A549 (cell line): Measurements from ENCODE around the gene WDR5B. TPM values are rescaled to one million over a fixed set of nuclear protein-coding genes. Genes with fewer than 3 reads are reported as not detected.

Experiments
- ATAC-seq, 2 experiments: fragments of 200-7000 bp in 1 of 2; fragments of >200 bp in 1 of 2; cut with Nextera tagmentation in 1 of 2; cut with Tn5 transposase in 1 of 2; 3 replicates each; pipeline versions ENCODE4 v1.8.0 to v1.9.1; 2018 to 2020; ENCODE audit warnings: mild to moderate bottlenecking in 1 of 2, moderate library complexity in 1 of 2
- CTCF ChIA-PET: fragments of 300-600 bp; sonication (Branson Sonifier 250); formaldehyde crosslinking; extraction: SDS; loops from one replicate; lab custom pipeline; 2021; ENCODE audit warnings: antibody characterized with exemption, inconsistent platforms; lab: Yijun Ruan, JAX
- POLR2A ChIA-PET: fragments of 350-600 bp; formaldehyde crosslinking; extraction: SDS; loops from one replicate; lab custom pipeline; 2021; ENCODE audit warnings: antibody characterized with exemption, inconsistent platforms; lab: Yijun Ruan, JAX
- DNase-seq, 2 experiments: peaks; one replicate each; pipeline versions ENCODE4 v3.0.0 to v3.0.0-alpha.2; 2011 to 2016; ENCODE audit warnings: low read depth in 1 of 2, low spot score in 1 of 2
- FAIRE-seq: peaks from 2 replicates; lab custom pipeline; 2011; peaks lifted over from hg19 to GRCh38; lab: Jason Lieb, UNC
- H3K27ac ChIP-seq, 2 experiments: fragments of >200 bp; sonication (Bioruptor Twin); formaldehyde crosslinking; 3 replicates each; pipeline ENCODE4 v1.5.1; 2016 to 2017
- H3K4me1 ChIP-seq: fragments of >200 bp; sonication (Bioruptor Twin); formaldehyde crosslinking; 3 replicates; pipeline ENCODE4 v1.6.1; 2016
- H3K4me2 ChIP-seq: fragments of >200 bp; sonication (Bioruptor Twin); formaldehyde crosslinking; 3 replicates; pipeline ENCODE4 v1.6.1; 2016
- H3K4me3 ChIP-seq: fragments of >200 bp; sonication (Bioruptor Twin); formaldehyde crosslinking; 3 replicates; pipeline ENCODE4 v1.5.1; 2016
- H3K9me3 ChIP-seq: fragments of >200 bp; sonication (Bioruptor Twin); formaldehyde crosslinking; 3 replicates; pipeline ENCODE4 v1.6.1; 2016
- BCL3 ChIP-seq: fragments of >200 bp; sonication (Bioruptor Twin); formaldehyde crosslinking; IDR thresholded peaks from 3 replicates; pipeline ENCODE4 v1.6.1; 2016
- BHLHE40 ChIP-seq: IDR thresholded peaks from 2 replicates; pipeline ENCODE4 v1.6.1; 2012; ENCODE audit warnings: low read depth, low read length, inconsistent platforms
- CEBPB ChIP-seq, 2 experiments: fragments of >200 bp in 1 of 2; sonication (Bioruptor Twin) in 1 of 2; formaldehyde crosslinking in 1 of 2; IDR thresholded peaks; 2 replicates each; pipeline ENCODE4 v1.6.1; 2012 to 2016
- CHD4 ChIP-seq: fragments of 200-600 bp; sonication (generic); IDR thresholded peaks from 2 replicates; pipeline ENCODE4 v1.6.1; 2016; ENCODE audit warnings: antibody characterized with exemption, mild to moderate bottlenecking, borderline replicate concordance
- HDAC2 ChIP-seq: fragments of 200-600 bp; sonication (generic); IDR thresholded peaks from 2 replicates; pipeline ENCODE4 v1.6.1; 2016
- HMGXB4 ChIP-seq: fragments of 250-450 bp; sonication (Bioruptor Pico); IDR thresholded peaks from 2 replicates; pipeline ENCODE4 v1.5.0; 2021; ENCODE audit warnings: mild to moderate bottlenecking, moderate library complexity, borderline replicate concordance
- HOXB13 ChIP-seq: fragments of 250-450 bp; sonication (Bioruptor Pico); IDR thresholded peaks from 2 replicates; pipeline ENCODE4 v1.5.0; 2020; ENCODE audit warnings: low read depth, mild to moderate bottlenecking, moderate library complexity
- MAFK ChIP-seq: fragments of 450-650 bp; IDR thresholded peaks from 2 replicates; pipeline ENCODE4 v1.6.1; 2014; ENCODE audit not compliant: partially characterized antibody
- MAZ ChIP-seq: fragments of 150-350 bp; IDR thresholded peaks from 2 replicates; pipeline ENCODE4 v1.6.1; 2014; ENCODE audit warnings: antibody characterized with exemption, low read depth, low read length, borderline replicate concordance
- PBX3 ChIP-seq: IDR thresholded peaks from 2 replicates; pipeline ENCODE4 v1.6.1; 2012
- POLR2AphosphoS2 ChIP-seq: conservative IDR thresholded peaks from 2 replicates; pipeline ENCODE4 v1.6.1; 2012; ENCODE audit warnings: low read length, improper control_type of control experiment, inconsistent platforms
- SMC3 ChIP-seq: fragments of >200 bp; sonication (Bioruptor Twin); formaldehyde crosslinking; IDR thresholded peaks from 3 replicates; pipeline ENCODE4 v1.6.1; 2018; ENCODE audit warnings: inconsistent platforms
- ZFP36 ChIP-seq: fragments of 450-650 bp; IDR thresholded peaks from 2 replicates; pipeline ENCODE4 v1.6.1; 2014; ENCODE audit warnings: borderline replicate concordance; ENCODE audit not compliant: partially characterized antibody
- ZSCAN20 ChIP-seq: fragments of 250-450 bp; sonication (Bioruptor Pico); IDR thresholded peaks from 2 replicates; pipeline ENCODE4 v1.8.0; 2022; ENCODE audit warnings: mild to moderate bottlenecking, moderate library complexity
- WGBS: methylation state at CpG from one replicate; pipeline ENCODE4 v1.1.6; 2017; ENCODE audit errors: missing lambda C conversion rate; 5-methylcytosine and 5-hydroxymethylcytosine counted together
- polyA plus RNA-seq, 4 experiments: library from polyadenylated mRNA; depleted of rRNA in 3 of 4; stranded (reverse); fragments of >200 nt; fragmentation: RNase III in 1 of 4; extraction: RNeasy Plus Mini Kit Qiagen cat#74134 plus additional on column Dnase treatment in 1 of 4; gene quantifications; 2 replicates in 3 of 4; 3 replicates in 1 of 4; pipeline ENCODE4 v1.2.3, GENCODE V29; 2011 to 2017
- TF ChIP-seq, protein P1 (sequence below): fragments of 200-600 bp; sonication (generic); IDR thresholded peaks from 2 replicates; pipeline ENCODE4 v1.6.1; 2016; ENCODE audit warnings: antibody characterized with exemption, mild to moderate bottlenecking, moderate library complexity
- TF ChIP-seq, protein P2 (sequence below): IDR thresholded peaks from 2 replicates; pipeline ENCODE4 v1.6.1; 2012; ENCODE audit warnings: low read depth, borderline replicate concordance
- TF ChIP-seq, protein P3 (sequence below): IDR thresholded peaks from 2 replicates; pipeline ENCODE4 v1.6.1; 2012

WDR5B gene
- polyA plus RNA-seq, 2 of the 4 experiments (the other 2 are of a cell fraction): 5.9 to 10.2 TPM

DNA sequence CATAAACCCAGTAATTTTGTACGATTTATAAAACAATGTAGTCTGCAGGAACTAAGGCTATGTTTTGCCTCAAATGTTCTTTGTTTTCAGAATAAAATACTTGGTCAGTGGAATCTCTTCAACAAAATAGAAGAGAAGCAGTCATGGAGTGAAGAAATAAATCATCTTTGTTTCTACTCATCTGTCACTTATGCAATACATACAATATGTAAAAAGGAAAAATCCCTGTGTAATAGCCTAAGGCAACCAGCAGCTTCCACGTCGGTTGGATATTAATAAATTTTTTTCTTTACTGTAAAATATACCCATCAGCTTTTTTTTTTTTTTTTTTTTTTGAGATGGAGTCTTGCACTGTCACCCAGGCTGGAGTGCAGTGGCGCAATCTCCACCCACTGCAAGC is 5.2 kb upstream of the WDR5B start:
- ChIA-PET CTCF (interaction anchor here (0.6 to 0.8 kb wide), 2 partner anchors 36 to 89 kb away, joined by 3 read pairs; no protein-coding TSS in a partner anchor), POLR2A (interaction anchor here (0.8 kb wide), 1 partner anchor 38 kb away, joined by 3 read pairs; the partner anchor contains the start of gene FAM162A)
- H3K9me3 ChIP-seq: no peaks in the 10 kb centered on the region
- no peak overlapping the region for H3K27ac ChIP-seq
- no peak overlapping the region for H3K4me2 ChIP-seq
- 94% methylated on average over 4 of the region's 4 CpGs for WGBS
- FAIRE-seq: no peak
- H3K4me1 ChIP-seq: peaks cover 7% of the 10 kb centered on the region; the same call in 1 of the 3 replicates
- H3K4me3 ChIP-seq: no peak overlapping the region
- ATAC-seq: no peak
- TF ChIP-seq MAZ: no peak
- TF ChIP-seq SMC3: no peak
- no peak for TF ChIP-seq BCL3
- no peak for TF ChIP-seq PBX3
- TF ChIP-seq CHD4: no peak
- no peak for TF ChIP-seq ZFP36
- TF ChIP-seq HDAC2: no peak
- no peak for TF ChIP-seq BHLHE40
- TF ChIP-seq HMGXB4: no peak
- TF ChIP-seq HOXB13 (CRISPR knock-in tag): no peak
- no peak for TF ChIP-seq ZSCAN20 (CRISPR knock-in tag)
- TF ChIP-seq POLR2AphosphoS2: no peak
- no peak for DNase-seq

GRCh38 chr3:122416966-122417365 is 1.1 kb upstream of the WDR5B start:
- TF ChIP-seq CEBPB (IDR thresholded peaks at IDR 0.05) (no peak), MAFK (peak; percentile 34)
- Histone ChIP-seq H3K9me3 (no peaks in the 10 kb centered on the region), H3K4me1 (peaks cover 16% of the 10 kb centered on the region), H3K4me2 (peak overlapping the region; percentile 89), H3K27ac (peak overlapping the region; percentile 87 to 90), H3K4me3 (peak overlapping the region; percentile 74)
- FAIRE-seq: no peak
- no peak for DNase-seq
- POLR2A ChIA-PET: interaction anchor here (0.9 to 2.7 kb wide), 8 partner anchors 8 to 262 kb away, joined by 3 to 26 read pairs (median 4); partner anchors contain the start of genes FAM162A and MIX23
- ATAC-seq: peak in 1 of 2 experiments; percentile 17; a peak in 3 of 6 replicates
- WGBS: 23% methylated on average over 14 of the region's 14 CpGs
- CTCF ChIA-PET: interaction anchor here (0.7 to 2.3 kb wide), 5 partner anchors 19 to 262 kb away, joined by 3 to 9 read pairs (median 4); partner anchors contain the start of gene FAM162A

DNA sequence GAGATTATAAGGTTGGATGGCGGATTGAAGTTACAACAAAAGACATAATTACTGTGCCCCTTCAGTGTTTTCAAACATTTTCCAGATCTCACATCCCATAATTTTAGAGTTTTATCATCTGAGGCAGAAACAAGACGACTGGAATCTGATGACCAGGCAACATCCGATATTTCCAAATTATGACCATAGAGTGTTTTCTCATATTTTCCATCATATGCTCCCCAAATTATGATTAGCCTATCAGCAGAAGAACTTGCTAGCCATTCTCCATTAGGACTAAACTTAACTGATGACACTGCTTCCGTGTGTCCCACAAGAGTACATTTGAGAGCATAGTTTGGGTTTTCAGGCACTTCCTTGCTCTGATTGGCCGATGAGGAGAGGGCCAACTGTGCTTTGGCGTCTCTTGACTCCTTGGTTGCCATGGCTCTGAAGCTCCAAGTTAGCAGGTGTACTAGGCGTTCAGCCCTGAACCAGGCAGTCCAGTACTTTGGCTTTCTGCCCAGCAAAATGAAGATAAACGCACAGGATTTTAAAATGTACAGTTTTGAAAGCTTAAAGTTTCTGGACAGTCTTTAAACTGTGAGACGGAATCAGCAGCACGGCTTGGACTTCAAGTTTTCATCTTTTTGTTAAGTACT is 638 bp downstream of the WDR5B start:
- peak; percentile 43 to 63 for DNase-seq
- peak overlapping the region; percentile 74 for H3K4me3 ChIP-seq
- H3K27ac ChIP-seq: peak overlapping the region; percentile 87 to 90
- H3K9me3 ChIP-seq: no peaks in the 10 kb centered on the region
- ATAC-seq: peak; percentile 65 to 68; a peak in 5 of 6 replicates
- POLR2A ChIA-PET: interaction anchor here (1.0 to 2.7 kb wide), 9 partner anchors 10 to 652 kb away, joined by 3 to 26 read pairs (median 4); partner anchors contain the start of genes FAM162A, KPNA1, MIX23 and PDIA5
- WGBS: 27% methylated on average over 10 of the region's 10 CpGs
- H3K4me2 ChIP-seq: peak overlapping the region; percentile 95
- FAIRE-seq: no peak
- CTCF ChIA-PET: interaction anchor here (1.0 to 2.3 kb wide), 3 partner anchors 18 to 22 kb away, joined by 3 to 8 read pairs (median 4); no protein-coding TSS in a partner anchor
- peaks cover 21% of the 10 kb centered on the region for H3K4me1 ChIP-seq
- TF ChIP-seq MAFK (peak; percentile 39), CHD4 (no peak), BHLHE40 (no peak), ZFP36 (no peak)
- TF ChIP-seq, protein P1, sequence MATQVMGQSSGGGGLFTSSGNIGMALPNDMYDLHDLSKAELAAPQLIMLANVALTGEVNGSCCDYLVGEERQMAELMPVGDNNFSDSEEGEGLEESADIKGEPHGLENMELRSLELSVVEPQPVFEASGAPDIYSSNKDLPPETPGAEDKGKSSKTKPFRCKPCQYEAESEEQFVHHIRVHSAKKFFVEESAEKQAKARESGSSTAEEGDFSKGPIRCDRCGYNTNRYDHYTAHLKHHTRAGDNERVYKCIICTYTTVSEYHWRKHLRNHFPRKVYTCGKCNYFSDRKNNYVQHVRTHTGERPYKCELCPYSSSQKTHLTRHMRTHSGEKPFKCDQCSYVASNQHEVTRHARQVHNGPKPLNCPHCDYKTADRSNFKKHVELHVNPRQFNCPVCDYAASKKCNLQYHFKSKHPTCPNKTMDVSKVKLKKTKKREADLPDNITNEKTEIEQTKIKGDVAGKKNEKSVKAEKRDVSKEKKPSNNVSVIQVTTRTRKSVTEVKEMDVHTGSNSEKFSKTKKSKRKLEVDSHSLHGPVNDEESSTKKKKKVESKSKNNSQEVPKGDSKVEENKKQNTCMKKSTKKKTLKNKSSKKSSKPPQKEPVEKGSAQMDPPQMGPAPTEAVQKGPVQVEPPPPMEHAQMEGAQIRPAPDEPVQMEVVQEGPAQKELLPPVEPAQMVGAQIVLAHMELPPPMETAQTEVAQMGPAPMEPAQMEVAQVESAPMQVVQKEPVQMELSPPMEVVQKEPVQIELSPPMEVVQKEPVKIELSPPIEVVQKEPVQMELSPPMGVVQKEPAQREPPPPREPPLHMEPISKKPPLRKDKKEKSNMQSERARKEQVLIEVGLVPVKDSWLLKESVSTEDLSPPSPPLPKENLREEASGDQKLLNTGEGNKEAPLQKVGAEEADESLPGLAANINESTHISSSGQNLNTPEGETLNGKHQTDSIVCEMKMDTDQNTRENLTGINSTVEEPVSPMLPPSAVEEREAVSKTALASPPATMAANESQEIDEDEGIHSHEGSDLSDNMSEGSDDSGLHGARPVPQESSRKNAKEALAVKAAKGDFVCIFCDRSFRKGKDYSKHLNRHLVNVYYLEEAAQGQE: no peak
- TF ChIP-seq, protein P2, sequence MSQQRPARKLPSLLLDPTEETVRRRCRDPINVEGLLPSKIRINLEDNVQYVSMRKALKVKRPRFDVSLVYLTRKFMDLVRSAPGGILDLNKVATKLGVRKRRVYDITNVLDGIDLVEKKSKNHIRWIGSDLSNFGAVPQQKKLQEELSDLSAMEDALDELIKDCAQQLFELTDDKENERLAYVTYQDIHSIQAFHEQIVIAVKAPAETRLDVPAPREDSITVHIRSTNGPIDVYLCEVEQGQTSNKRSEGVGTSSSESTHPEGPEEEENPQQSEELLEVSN: no peak
- TF ChIP-seq, protein P3, sequence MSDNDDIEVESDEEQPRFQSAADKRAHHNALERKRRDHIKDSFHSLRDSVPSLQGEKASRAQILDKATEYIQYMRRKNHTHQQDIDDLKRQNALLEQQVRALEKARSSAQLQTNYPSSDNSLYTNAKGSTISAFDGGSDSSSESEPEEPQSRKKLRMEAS: no peak
